OCI-LY1 (cell line): ENCODE data around the gene RPF1.

Experiments
- H2AFZ ChIP-seq: fragments of 200-600 bp; sonication (generic), shearing (Covaris generic); 2 replicates; pipeline ENCODE4 v1.6.0; 2014; ENCODE audit warnings: antibody characterized with exemption, mild to moderate bottlenecking, low read length
- H3F3A ChIP-seq: fragments of 200-600 bp; sonication (generic), shearing (Covaris generic); 2 replicates; pipeline ENCODE4 v1.6.0; 2014; ENCODE audit warnings: mild to moderate bottlenecking, antibody characterized with exemption, low read length, moderate library complexity; ENCODE audit not compliant: insufficient read depth
- H3K27ac ChIP-seq: fragments of 200-600 bp; sonication (generic); 2 replicates; pipeline ENCODE4 v1.5.1; 2014; ENCODE audit warnings: low read length, mixed run types, mild to moderate bottlenecking, low read depth; ENCODE audit not compliant: poor library complexity, severe bottlenecking
- H3K27me3 ChIP-seq: fragments of 200-600 bp; sonication (generic); 2 replicates; pipeline ENCODE4 v1.6.0; 2014; ENCODE audit warnings: antibody characterized with exemption, mild to moderate bottlenecking, low read length, moderate library complexity; ENCODE audit not compliant: insufficient read depth
- H3K36me3 ChIP-seq: fragments of 200-600 bp; sonication (generic); 2 replicates; pipeline ENCODE4 v1.6.1; 2014; ENCODE audit warnings: mild to moderate bottlenecking, antibody characterized with exemption, low read length, moderate library complexity, mixed read lengths; ENCODE audit not compliant: insufficient read depth
- H3K4me1 ChIP-seq: fragments of 200-600 bp; sonication (generic); 2 replicates; pipeline ENCODE4 v1.5.1; 2014; ENCODE audit warnings: mild to moderate bottlenecking, low read length, moderate library complexity; ENCODE audit not compliant: insufficient read depth, severe bottlenecking
- H3K4me2 ChIP-seq: fragments of 200-600 bp; sonication (generic), shearing (Covaris generic); 2 replicates; pipeline ENCODE4 v1.6.1; 2014; ENCODE audit warnings: low read length
- H3K4me3 ChIP-seq: fragments of 200-600 bp; sonication (generic); 2 replicates; pipeline ENCODE4 v1.5.1; 2014; ENCODE audit warnings: low read length, low read depth, mild to moderate bottlenecking, mixed read lengths; ENCODE audit not compliant: poor library complexity, severe bottlenecking
- H3K79me2 ChIP-seq: fragments of 200-600 bp; shearing (Covaris generic); 2 replicates; pipeline ENCODE4 v1.6.1; 2016; ENCODE audit warnings: mixed run types, low read length, mixed read lengths; ENCODE audit not compliant: insufficient read depth
- H3K9ac ChIP-seq: fragments of 200-600 bp; sonication (generic), shearing (Covaris generic); 2 replicates; pipeline ENCODE4 v1.6.1; 2014; ENCODE audit warnings: mild to moderate bottlenecking, low read length, mixed read lengths
- H3K9me2 ChIP-seq: fragments of 200-600 bp; sonication (generic), shearing (Covaris generic); 2 replicates; pipeline ENCODE4 v1.6.1; 2014; ENCODE audit warnings: low read depth, mild to moderate bottlenecking, low read length, mixed read lengths
- H3K9me3 ChIP-seq: fragments of 200-600 bp; shearing (Covaris generic); 2 replicates; pipeline ENCODE4 v1.6.1; 2014; ENCODE audit warnings: low read length, mixed read lengths
- H4K20me1 ChIP-seq: fragments of 200-600 bp; sonication (generic), shearing (Covaris generic); 2 replicates; pipeline ENCODE4 v1.6.0; 2016; ENCODE audit warnings: mild to moderate bottlenecking, low read length; ENCODE audit not compliant: insufficient read depth
- CTCF ChIP-seq: fragments of 200-600 bp; sonication (generic), shearing (Covaris generic); IDR thresholded peaks from 2 replicates; pipeline ENCODE4 v1.5.1; 2017; ENCODE audit warnings: mild to moderate bottlenecking, antibody characterized with exemption, low read length, moderate library complexity, mixed read lengths
- EZH2 ChIP-seq: fragments of 200-600 bp; sonication (generic), shearing (Covaris generic); IDR thresholded peaks from 2 replicates; pipeline ENCODE4 v1.8.0; 2017; ENCODE audit warnings: borderline replicate concordance, mixed run types, mild to moderate bottlenecking, antibody characterized with exemption, low read length, moderate library complexity, mixed read lengths

RPF1 gene

GRCh38 chr1:84508510-84508909, 29.4 kb downstream of the RPF1 start:
- H3F3A ChIP-seq: no peaks in the 10 kb centered on the region
- no peak overlapping the region for H3K9ac ChIP-seq
- H3K27ac ChIP-seq: no peak overlapping the region
- H2AFZ ChIP-seq: no peak overlapping the region
- H3K4me2 ChIP-seq: no peak overlapping the region
- no peak for TF ChIP-seq EZH2
- no peak for TF ChIP-seq CTCF
- peaks cover 26% of the 10 kb centered on the region for H3K4me1 ChIP-seq
- no peak overlapping the region for H3K4me3 ChIP-seq
- H3K9me3 ChIP-seq: peaks cover 7% of the 10 kb centered on the region; the same call in 1 of the 2 replicates
- H4K20me1 ChIP-seq: no peaks in the 10 kb centered on the region
- H3K79me2 ChIP-seq: peaks cover 20% of the 10 kb centered on the region
- no peaks in the 10 kb centered on the region for H3K27me3 ChIP-seq
- H3K36me3 ChIP-seq: no peaks in the 10 kb centered on the region
- H3K9me2 ChIP-seq: no peaks in the 10 kb centered on the region

- no peaks in the 10 kb centered on the region for H4K20me1 ChIP-seq
- H3K36me3 ChIP-seq: no peaks in the 10 kb centered on the region
- TF ChIP-seq CTCF: no peak
- no peak for TF ChIP-seq EZH2
- no peak overlapping the region for H2AFZ ChIP-seq
- no peaks in the 10 kb centered on the region for H3K27me3 ChIP-seq
- H3F3A ChIP-seq: no peaks in the 10 kb centered on the region
- H3K4me3 ChIP-seq: no peak overlapping the region
- no peak overlapping the region for H3K27ac ChIP-seq
- H3K9ac ChIP-seq: no peak overlapping the region
- H3K9me3 ChIP-seq: peaks cover 7% of the 10 kb centered on the region; the same call in 1 of the 2 replicates
- H3K4me2 ChIP-seq: no peak overlapping the region
- no peaks in the 10 kb centered on the region for H3K9me2 ChIP-seq
- peaks cover 21% of the 10 kb centered on the region for H3K4me1 ChIP-seq
- H3K79me2 ChIP-seq: peaks cover 15% of the 10 kb centered on the region
These were observed 30.0 kb downstream of the RPF1 start for GRCh38 chr1:84509029-84509428.

GRCh38 chr1:84510165-84510564, 31.1 kb downstream of the RPF1 start:
- no peaks in the 10 kb centered on the region for H3F3A ChIP-seq
- H3K9me2 ChIP-seq: no peaks in the 10 kb centered on the region

More at GRCh38 chr1:84510165-84510564, 31.1 kb downstream of the RPF1 start:
- Histone ChIP-seq H3K27ac (no peak overlapping the region), H4K20me1 (no peaks in the 10 kb centered on the region), H3K27me3 (no peaks in the 10 kb centered on the region), H3K4me2 (no peak overlapping the region), H3K4me3 (no peak overlapping the region), H3K36me3 (no peaks in the 10 kb centered on the region), H3K9ac (no peak overlapping the region), H3K79me2 (peaks cover 4% of the 10 kb centered on the region), H2AFZ (no peak overlapping the region), H3K9me3 (peaks cover 7% of the 10 kb centered on the region; the same call in 1 of the 2 replicates), H3K4me1 (peaks cover 10% of the 10 kb centered on the region)
- TF ChIP-seq CTCF (no peak), EZH2 (no peak)
